Retina (tissue), 1 donor: ENCODE data around the gene EFL1.
A peak's percentile ranks its signal among the peaks of the same experiment; 100 is the strongest.
"Not testable (repeated sequence)": the region's sequence is repeated elsewhere in the genome, so short reads cannot be mapped to it uniquely, and the experiment has no call there.

Source experiments
- DNase-seq: peaks from one replicate; pipeline ENCODE4 v3.0.0-alpha.2; 2016

EFL1 gene

GRCh38 chr15:82262422-82263026 is at the start of gene EFL1, which contains the start of gene SAXO2:
TSS of gene EFL1 (minus strand) at chr15:82262734. CDS start at chr15:82261778, 956 bp downstream.
TSS of gene SAXO2 (plus strand) at chr15:82262818. CDS start at chr15:82262880, 62 bp downstream.
- peak; percentile 97 for DNase-seq

DNA sequence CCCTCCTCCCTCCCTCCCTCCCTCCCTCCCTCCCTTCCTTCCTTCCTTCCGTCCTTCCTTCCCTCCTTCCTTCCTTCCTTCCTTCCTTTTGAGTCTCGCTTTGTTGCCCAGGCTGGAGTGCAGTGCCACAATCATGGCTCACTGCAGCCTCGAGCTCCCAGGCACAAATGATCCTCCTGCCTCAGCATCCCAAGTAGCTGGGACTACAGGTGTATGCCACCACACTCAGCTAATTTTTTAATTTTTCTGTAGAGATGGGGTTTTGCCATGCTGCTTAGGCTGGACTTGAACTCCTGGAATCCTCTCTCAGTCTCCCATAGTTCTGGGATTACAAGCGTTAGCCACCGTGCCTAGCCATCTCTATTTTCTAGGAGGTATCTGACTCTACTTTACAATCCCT is 48.8 kb upstream of the EFL1 start:
- not testable (repeated sequence) for DNase-seq

DNA sequence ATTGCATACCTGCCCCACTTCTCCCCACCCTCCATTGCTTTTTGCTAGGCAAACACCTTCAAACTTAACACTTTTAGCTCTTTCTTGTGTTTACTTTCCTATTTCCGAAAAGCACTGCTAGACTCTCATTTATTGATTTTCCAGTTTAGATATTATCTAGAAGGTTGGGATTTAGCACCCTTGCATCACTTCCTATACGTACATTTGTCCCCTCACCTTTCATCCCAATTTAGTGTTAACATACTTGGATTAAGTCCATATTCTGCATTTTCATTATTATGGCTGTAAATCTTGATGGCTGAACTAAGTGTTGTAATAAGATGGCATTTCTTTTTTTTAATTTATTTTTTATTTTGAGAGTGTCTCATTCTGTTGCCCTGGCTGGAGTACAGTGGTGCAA is 47.3 kb upstream of the EFL1 start:
- DNase-seq, result no peak

DNA sequence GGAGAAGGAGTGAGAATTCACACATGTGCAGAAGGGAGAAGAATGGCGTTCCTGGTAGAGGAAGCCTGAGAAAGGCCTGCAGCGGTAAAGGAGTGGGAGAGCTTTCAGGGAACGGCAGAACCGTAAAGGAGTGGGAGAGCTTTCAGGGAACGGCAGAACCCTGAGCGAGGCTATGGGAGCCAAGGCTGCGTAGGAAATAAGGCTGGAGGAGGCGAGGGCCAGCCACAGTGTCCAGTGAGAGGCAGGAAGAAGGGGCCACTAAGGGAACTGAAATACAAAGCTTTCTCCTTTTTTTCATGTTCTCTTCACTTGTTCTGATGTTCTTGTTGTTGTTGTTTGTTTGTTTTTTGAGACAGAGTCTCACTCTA is 45.2 kb upstream of the EFL1 start:
- DNase-seq, result no peak

GRCh38 chr15:82306791-82307713 is 44.5 kb upstream of the EFL1 start:
- no peak for DNase-seq

GRCh38 chr15:82305621-82306048 is 43.1 kb upstream of the EFL1 start:
- DNase-seq, result no peak

- DNase-seq, result no peak
These were observed 42.2 kb upstream of the EFL1 start for GRCh38 chr15:82304778-82305090.

DNA sequence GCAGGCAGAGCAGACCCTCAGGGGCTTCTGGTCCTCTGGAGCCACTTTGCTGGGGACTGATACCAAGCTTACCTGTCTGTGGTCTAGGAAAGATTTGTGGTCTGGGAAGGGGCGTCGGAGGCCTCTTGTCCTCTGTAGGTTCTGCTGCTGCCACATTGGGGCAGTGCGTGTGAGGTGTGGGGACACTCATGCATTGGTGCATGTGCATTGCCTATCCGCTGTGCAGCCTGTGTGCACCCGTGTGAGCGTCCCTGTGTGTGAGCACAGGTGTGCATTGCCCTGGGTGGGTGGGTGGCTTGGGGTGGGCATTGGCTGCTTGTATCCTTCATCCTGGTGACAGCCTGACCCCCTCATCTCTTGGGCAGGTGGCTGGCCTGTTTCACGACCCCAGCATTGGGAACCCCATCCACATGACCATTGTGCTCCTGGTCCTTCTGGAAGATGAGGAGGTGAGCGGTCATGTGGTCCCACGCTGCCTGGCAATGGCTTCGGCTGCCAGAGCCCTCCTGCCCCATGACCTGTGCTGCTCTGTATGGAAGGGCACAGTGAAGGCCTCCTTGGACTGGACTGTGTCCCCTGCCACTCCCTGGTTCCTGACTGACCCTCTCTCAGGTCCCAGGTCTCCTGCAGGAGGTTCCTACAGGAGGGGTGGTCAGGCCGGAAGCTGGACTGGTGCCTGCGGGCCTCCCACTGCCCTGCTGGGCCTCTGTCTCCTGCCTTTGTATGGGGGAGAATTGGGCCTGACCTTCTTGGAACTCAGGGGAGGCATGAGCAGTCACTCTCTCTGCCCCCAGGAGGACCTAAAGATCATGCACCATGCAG is 41.6 kb upstream of the EFL1 start:
- no peak for DNase-seq

DNA sequence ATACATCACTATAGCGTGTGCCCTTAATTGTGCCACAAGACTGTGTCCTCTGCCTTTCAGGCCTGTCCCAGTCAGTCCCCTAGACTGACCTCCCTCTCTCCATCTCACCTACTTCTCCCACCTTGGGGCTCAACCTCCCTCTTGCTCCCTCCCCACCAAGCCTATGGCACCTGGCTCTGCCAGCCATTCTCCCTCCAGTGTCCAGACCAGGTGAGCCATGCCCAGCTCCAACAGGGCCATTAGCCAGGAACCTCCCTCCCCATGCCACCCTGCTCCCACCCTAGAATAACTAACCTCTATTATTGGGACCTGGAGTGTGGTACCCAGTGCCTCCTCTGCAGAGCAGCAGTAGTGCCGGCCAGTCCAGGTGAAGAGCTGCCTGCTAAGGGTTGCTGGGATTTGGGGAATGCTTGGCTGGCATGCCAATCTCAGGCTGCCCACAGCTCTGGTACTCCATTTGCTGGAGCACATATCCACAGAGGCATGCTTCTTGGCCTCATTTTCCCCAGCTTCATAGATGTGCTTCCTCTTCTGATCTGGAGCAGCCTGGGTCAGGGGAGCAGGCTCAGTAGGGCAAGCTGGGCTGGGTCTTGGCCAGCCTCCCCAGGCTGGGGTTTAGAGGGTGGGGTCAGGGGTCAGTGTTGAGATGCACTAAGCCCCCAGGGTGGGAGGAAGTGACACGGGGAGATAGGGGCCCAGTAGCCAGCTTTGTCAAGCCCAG is 38.9 kb upstream of the EFL1 start:
- DNase-seq, result no peak

- no peak for DNase-seq
These were observed 38.3 kb upstream of the EFL1 start for GRCh38 chr15:82300883-82301282.

- not testable (repeated sequence) for DNase-seq
These were observed 37.8 kb upstream of the EFL1 start for GRCh38 chr15:82300326-82300725.

- peak; percentile 32 for DNase-seq
These were observed 37.0 kb upstream of the EFL1 start for GRCh38 chr15:82299511-82299914.

GRCh38 chr15:82298520-82298919 is 36.0 kb upstream of the EFL1 start:
- peak; percentile 80 for DNase-seq

DNA sequence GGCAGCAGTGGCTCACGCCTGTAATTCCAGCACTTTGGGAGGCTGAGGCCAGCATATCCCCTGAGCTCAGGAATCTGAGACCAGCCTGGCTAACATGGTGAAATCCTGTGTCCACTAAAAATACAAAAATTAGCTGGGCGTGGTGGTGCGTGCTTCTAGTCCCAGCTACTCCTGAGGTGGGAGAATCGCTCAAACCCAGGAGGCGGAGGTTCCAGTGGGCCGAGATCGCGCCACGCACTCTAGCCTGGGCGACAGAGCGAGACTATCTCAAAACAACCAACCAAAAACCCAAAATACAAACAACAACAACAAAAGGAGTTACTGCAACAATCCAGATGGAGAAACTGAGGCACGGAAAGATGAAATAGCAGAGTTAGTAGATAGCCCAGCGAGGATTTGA is 35.5 kb upstream of the EFL1 start:
- DNase-seq, result no peak

DNA sequence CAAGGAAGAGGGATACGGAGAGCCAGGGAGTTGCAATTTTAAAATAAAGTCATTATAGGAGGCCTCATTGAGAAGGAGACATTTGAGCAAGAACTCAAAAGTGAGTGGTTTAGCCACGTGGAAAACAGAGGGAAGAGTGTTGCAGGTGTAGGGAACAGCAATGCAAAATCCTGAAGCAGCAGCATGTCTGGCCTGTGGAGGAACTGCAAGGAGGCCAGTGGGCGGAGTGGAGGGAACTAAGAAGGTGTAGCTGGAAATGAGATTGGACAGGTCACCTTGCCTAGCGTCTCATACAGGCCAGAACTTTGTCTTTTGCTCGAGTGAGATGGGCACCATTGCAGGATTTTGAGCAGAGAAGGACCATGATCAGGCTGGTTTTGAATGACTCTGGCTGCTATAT is 35.0 kb upstream of the EFL1 start:
- DNase-seq, result no peak

GRCh38 chr15:82294061-82294690 is 31.6 kb upstream of the EFL1 start:
- DNase-seq, result peak; percentile 20

DNA sequence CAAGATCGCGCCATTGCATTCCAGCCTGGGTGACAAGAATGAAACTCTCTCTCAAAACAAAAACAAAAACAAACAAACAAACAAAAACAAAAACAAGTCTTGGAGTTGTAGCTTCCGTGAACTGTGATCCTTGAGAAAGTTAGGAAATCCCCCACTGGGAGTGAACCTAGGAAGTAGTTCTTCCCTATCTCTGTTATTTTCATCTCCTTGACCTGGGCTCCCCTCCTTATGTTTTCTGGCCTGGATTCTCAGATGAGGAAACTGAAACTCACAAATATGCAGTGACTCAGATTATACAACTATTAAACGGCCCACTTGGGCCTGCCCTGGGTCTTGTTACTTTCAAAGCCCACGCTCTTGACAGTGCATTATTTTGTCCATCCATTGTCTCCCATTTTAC is 29.7 kb upstream of the EFL1 start:
- DNase-seq, result no peak

DNA sequence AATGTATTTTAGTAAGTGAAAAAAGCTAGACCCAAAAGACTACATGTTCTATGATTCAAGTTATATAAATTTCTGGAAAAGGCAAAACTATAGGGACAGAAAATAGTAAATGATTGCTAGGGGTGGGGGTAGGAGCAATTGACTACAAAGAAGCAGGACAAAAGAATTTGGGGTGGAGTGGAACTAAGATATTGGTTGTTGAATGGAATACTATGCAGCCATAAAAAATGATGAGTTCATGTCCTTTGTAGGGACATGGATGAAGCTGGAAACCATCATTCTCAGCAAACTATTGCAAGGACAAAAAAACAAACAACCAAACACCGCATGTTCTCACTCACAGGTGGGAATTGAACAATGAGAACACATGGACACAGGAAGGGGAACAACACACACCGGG is 25.7 kb upstream of the EFL1 start:
- not testable (repeated sequence) for DNase-seq

- DNase-seq, result not testable (repeated sequence)
These were observed 23.9 kb upstream of the EFL1 start for GRCh38 chr15:82286475-82286874.

GRCh38 chr15:82284381-82284780 is 21.8 kb upstream of the EFL1 start:
- DNase-seq, result not testable (repeated sequence)

- not testable (repeated sequence) for DNase-seq
These were observed 19.9 kb upstream of the EFL1 start for GRCh38 chr15:82282386-82282785.

DNA sequence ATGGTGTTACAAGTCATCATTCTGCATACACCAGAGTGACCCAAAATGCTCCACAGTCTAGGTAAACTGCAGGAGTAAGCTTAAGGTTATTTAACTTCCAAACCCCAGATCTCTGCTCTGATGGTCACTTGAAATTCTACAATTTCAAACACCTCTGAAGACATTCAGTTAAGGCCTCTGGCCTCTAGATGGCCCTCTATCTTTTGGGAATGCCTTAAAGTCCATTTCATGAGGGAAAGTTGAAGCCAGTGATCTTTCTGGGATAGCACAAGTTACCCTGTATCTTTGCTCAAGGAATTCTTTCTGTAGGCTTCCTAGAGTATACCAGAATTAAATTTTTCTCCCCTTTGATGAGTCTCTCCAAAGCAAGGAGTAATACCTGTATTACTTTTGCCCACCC is 18.7 kb upstream of the EFL1 start:
- not testable (repeated sequence) for DNase-seq
